Measurements from ENCODE around the gene PKNOX2.

The PKNOX2 gene

GRCh38 chr11:125268611-125269010 is 104.1 kb downstream of the PKNOX2 start:
- Histone ChIP-seq H3K79me2 (ENCODE audit: control insufficient read depth, low read length) (no peaks in the 10 kb centered on the region), H3K9me2 (replicated peaks; ENCODE audit: control insufficient read depth, low read length) (no peaks in the 10 kb centered on the region), H3K4me1 (ENCODE audit: control insufficient read depth, low read length) (no peaks in the 10 kb centered on the region), H3K4me3 (ENCODE audit: low read length) (no peak overlapping the region), H3K27ac (ENCODE audit: low read depth, low read length) (no peak overlapping the region), H4K20me1 (ENCODE audit: control insufficient read depth, insufficient read depth, low read depth, low read length) (no peaks in the 10 kb centered on the region), H3K9me3 (ENCODE audit: control insufficient read depth, insufficient read depth, low read length) (no peaks in the 10 kb centered on the region), H3K36me3 (ENCODE audit: control insufficient read depth, low read length) (no peaks in the 10 kb centered on the region), H3K4me2 (ENCODE audit: low read length) (no peak overlapping the region), H3F3A (ENCODE audit: control insufficient read depth, insufficient read depth) (no peaks in the 10 kb centered on the region), H3K27me3 (ENCODE audit: control insufficient read depth, low read length) (no peaks in the 10 kb centered on the region)
- no peak for TF ChIP-seq CTCF (IDR thresholded peaks at IDR 0.05; ENCODE audit: low read depth, low read length, poor library complexity, severe bottlenecking)
- TF ChIP-seq EZH2phosphoT487 (IDR thresholded peaks at IDR 0.05; ENCODE audit: borderline replicate concordance, low read length): no peak

GRCh38 chr11:125270106-125270505 is 105.6 kb downstream of the PKNOX2 start:
- Histone ChIP-seq H3K79me2 (ENCODE audit: control insufficient read depth, low read length) (no peaks in the 10 kb centered on the region), H3K4me3 (ENCODE audit: low read length) (no peak overlapping the region), H3K27ac (ENCODE audit: low read depth, low read length) (no peak overlapping the region), H3K36me3 (ENCODE audit: control insufficient read depth, low read length) (no peaks in the 10 kb centered on the region), H3K4me1 (ENCODE audit: control insufficient read depth, low read length) (no peaks in the 10 kb centered on the region), H3K27me3 (ENCODE audit: control insufficient read depth, low read length) (no peaks in the 10 kb centered on the region), H3K4me2 (ENCODE audit: low read length) (no peak overlapping the region), H3K9me3 (ENCODE audit: control insufficient read depth, insufficient read depth, low read length) (no peaks in the 10 kb centered on the region), H3F3A (ENCODE audit: control insufficient read depth, insufficient read depth) (no peaks in the 10 kb centered on the region), H4K20me1 (ENCODE audit: control insufficient read depth, insufficient read depth, low read depth, low read length) (no peaks in the 10 kb centered on the region), H3K9me2 (replicated peaks; ENCODE audit: control insufficient read depth, low read length) (no peaks in the 10 kb centered on the region)
- TF ChIP-seq CTCF (IDR thresholded peaks at IDR 0.05; ENCODE audit: low read depth, low read length, poor library complexity, severe bottlenecking) (no peak), EZH2phosphoT487 (IDR thresholded peaks at IDR 0.05; ENCODE audit: borderline replicate concordance, low read length) (no peak)

GRCh38 chr11:125270711-125271110 is 106.2 kb downstream of the PKNOX2 start:
- Histone ChIP-seq H3K9me2 (replicated peaks; ENCODE audit: control insufficient read depth, low read length) (no peaks in the 10 kb centered on the region), H3K79me2 (ENCODE audit: control insufficient read depth, low read length) (no peaks in the 10 kb centered on the region), H3F3A (ENCODE audit: control insufficient read depth, insufficient read depth) (no peaks in the 10 kb centered on the region), H3K9me3 (ENCODE audit: control insufficient read depth, insufficient read depth, low read length) (no peaks in the 10 kb centered on the region), H3K4me3 (ENCODE audit: low read length) (no peak overlapping the region), H3K27ac (ENCODE audit: low read depth, low read length) (no peak overlapping the region), H4K20me1 (ENCODE audit: control insufficient read depth, insufficient read depth, low read depth, low read length) (no peaks in the 10 kb centered on the region), H3K36me3 (ENCODE audit: control insufficient read depth, low read length) (no peaks in the 10 kb centered on the region), H3K4me1 (ENCODE audit: control insufficient read depth, low read length) (no peaks in the 10 kb centered on the region), H3K27me3 (ENCODE audit: control insufficient read depth, low read length) (no peaks in the 10 kb centered on the region), H3K4me2 (ENCODE audit: low read length) (no peak overlapping the region)
- TF ChIP-seq EZH2phosphoT487 (IDR thresholded peaks at IDR 0.05; ENCODE audit: borderline replicate concordance, low read length): no peak
- TF ChIP-seq CTCF (IDR thresholded peaks at IDR 0.05; ENCODE audit: low read depth, low read length, poor library complexity, severe bottlenecking): no peak

Measured in DOHH2 (cell line).